ENCODE results near the gene NACC2.
"Not testable (repeated sequence)": the region's sequence is repeated elsewhere in the genome, so short reads cannot be mapped to it uniquely, and the experiment has no call there.

Gene NACC2

GRCh38 chr9:135973277-135974219, 121.5 kb downstream of the NACC2 start:
- DNase-seq: no peak

DNA sequence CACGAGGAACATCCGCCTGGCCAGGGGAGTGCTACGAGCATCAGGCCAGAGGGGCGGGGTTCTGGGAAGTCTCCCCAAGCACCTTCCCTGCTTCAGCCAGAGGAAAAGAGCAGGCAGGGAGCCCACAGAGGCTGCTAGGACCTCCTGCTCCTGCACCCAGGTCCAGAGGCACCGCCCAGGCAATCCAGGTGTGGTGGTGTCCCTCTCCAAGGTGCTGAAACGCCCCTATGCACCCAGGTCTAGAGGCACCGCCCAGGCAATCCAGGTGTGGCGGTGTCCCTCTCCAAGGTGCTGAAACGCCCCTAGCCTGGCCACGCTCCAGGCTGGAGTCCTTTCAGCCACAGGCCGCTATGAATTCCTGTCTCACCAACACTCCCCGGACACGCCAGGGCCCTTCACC, 123.2 kb downstream of the NACC2 start:
- peak in 3 of 5 donors; percentile 47 to 52 (median 50) for DNase-seq

DNA sequence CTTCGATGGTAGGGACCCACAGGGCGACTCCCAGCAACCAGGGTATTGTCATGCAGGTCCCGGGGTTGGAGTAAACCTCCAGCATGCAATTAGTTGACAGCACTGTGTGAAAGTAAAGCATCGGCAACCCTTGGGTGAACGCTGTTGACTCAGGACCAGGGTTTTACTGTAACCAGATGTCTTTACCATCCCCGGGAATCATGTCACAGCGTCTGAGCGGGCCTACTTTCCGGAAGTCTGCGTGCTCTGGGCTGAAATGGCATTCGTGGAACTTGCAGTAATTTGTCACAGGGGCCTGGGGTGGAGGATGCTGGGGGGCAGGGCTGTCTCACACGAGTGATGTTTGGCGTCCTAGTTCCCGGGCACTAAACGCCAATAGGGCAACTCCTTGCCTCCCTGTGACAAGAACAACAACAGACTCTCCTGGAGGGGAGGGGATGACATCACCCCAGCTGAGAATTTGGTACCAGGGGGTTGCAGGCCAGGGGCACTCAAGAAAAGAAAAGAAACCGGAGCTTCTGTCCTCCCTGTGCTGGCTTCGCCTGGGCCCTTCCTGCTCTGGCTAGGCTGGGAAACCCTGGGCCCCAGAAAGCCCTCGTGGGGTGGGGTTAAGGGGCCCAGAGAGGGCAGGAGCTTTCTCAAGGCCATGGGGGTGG, 123.8 kb downstream of the NACC2 start:
- no peak for DNase-seq

DNA sequence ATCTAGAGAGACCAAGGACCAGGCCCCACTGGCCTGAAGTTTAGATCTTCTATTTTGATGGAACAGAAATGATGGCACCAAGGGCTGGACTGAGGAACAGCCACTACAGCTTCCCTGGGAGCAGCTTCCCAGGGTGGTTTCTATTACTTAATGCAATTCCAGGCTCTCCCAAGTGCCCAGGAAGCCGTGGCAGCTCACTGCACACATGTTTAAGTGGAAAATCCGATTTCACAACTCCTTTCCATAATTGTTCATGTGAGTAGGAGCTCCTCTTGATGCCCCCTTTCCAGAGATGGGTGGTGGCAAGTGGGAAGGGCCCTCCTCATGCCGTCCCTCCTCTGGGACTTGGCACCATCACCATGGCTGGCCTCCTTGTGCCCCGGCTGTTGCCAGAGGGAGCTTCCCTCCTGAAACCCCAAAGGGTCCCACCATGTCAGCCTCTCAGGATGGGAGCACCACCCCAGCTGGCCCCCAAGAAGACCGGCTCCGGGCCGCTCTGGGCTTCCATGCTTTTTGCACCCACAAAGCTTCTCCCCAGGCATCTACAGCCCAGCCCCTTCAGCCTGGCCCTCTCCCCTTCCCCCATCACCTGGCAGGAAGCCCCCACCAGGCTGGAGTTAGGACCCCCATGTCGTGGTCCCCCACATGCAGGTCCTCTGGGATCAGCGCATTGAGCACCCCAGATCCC, 124.8 kb downstream of the NACC2 start:
- no peak for DNase-seq

- DNase-seq: no peak
Measured at GRCh38 chr9:135969064-135969683, 125.9 kb downstream of the NACC2 start.

DNA sequence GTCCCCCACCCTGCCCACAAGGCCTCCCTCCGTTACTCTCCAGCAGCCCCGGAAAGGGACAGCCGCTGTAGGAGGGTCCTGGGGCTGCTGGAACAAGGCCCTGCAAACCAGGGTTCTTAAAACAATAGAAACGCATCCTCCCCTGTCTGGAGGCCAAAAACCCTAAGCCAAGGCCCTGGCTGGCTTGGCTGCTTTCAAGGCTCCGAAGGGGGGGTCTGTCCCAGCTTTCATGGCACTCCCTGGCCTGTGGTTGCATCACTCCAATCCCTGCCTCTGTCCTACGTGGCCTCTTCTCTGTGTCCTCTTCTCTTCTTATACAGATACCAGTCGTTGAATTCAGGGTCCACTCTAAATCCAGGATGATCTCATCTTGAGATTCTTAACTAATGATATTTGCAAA, 126.5 kb downstream of the NACC2 start:
- no peak for DNase-seq

DNA sequence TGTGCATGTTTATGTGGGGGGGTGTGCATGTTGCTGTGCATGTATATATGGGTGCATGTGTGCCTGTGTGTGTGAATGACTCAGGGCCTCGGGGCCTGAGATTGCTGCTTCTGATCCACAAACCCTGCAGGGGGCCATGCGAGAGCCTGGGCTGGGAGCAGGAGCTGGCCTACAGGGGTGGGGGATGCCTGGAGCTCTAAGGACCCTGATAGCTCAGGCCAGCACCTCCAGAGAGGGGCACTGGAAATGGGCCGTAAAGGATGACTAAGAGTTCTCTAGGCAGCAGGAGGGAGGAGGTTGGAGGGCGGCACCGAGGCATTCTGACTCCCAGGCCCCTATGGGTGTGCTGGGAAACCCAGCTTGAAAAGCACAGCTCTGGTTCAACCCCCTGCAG, 127.0 kb downstream of the NACC2 start:
- DNase-seq: no peak

DNA sequence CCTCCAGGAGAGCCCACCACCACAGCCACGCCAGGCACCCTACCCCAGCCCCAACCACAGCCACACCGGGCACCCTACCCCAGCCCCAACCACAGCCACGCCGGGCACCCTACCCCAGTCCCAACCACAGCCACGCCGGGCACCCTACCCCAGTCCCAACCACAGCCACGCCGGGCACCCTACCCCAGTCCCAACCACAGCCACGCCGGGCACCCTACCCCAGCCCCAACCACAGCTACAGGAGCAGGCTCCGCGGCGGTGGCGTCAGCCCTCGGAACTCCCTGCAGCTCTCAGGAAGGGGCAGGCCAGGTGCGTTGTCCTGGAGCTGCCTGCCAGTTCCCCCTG, 128.2 kb downstream of the NACC2 start:
- DNase-seq: not testable (repeated sequence)

DNA sequence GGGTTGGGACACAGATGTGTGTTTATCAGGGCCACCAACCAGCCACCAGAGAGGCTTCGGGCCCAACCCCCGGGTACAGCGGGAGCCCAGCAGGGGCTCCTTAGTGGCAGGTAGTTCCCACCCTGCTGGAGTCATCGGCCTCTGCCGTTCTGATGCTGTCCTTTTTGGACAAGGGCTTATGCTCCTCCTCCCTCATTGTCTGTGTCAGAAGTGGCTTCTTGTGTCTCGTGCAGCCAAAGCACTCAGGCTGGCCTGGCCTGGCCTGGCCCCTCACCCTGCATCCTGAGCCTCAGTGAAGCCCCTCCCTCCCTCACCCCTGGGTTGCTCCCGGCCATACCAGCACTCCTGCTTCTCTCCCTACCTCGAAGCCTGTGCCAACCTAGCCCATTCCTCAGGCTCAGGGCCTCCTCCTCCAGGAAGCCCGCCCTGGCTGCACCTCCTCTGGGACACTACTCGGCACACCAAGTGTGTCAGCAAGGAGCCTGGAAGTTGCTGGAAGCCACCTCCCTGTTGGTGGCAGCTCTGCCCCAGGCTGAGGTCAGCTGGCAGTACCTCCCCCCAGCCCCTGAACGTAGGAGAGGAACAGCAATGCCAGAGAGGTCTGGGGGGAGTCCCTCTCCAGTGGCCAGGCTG, 129.8 kb downstream of the NACC2 start:
- no peak for DNase-seq

DNA sequence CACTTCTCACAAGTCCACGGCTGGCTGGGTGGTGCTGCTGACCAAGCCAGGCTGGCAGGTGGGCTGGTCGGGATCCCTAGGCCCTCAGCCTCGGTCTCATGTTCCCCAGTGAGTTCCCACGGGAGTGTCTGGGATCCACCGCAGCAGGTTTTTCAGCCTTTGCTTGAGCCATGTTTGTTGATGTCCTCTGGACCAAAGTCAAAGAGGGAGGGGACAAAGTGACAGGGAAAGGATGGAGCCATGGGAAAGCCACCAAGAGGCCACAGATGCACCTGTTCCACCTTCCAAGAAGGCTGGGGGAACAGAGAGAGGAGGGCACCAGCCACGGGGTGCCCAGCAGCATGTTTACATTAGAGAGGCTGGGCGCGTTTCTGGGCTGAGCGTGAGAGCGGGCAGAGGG, 131.2 kb downstream of the NACC2 start:
- DNase-seq: no peak

GRCh38 chr9:135963338-135963737, 131.8 kb downstream of the NACC2 start:
- no peak for DNase-seq

- DNase-seq: no peak
Measured at GRCh38 chr9:135962696-135963307, 132.3 kb downstream of the NACC2 start.

DNA sequence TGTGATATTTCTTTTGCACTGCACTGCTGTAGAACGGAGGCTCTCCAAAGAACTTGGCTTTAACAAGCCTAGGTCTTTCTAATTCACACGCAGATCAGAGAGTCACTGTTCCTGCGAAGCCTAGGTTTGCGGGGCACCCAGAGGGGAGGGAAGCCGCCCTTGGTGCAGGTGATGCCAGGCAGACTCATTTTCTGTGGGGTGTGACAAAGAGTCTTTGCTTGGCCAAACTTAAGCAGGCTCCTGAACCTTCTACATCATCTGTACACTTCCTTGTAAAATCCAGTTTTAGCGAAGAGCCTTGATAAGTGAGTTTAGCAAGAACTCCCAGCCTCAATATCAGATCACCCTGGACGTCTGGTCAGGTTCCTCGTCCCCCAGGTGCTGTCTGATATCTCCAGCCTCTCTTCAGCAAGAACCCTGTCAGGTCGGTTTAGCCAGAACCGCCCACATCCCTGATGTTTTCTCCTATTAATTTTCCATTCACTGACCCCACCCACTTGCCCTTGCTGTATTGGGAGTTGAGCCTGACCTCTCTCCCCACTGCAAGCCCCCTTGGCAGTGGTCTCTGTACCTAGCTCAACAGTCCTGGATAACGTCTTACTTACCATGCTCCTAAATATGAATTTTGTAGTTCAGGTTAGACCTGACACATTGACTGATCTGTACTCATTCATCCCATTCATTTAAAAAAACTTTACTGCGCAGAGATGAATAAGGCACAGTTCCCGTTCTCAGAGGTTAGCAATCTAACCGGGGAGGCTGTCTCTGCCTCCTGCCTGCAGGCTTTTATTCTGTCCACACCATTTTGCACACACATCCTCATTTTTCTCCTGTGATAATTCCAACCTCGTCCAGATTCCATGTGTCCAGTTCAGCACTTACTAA, 133.0 kb downstream of the NACC2 start:
- DNase-seq: no peak

- peak; percentile 89 to 96 (median 92) for DNase-seq
Measured at GRCh38 chr9:135961277-135961715, 133.8 kb downstream of the NACC2 start, which contains the start of gene UBAC1. Gene UBAC1, minus strand, starts transcription at chr9:135961373. Its CDS starts 211 bp downstream, at chr9:135961162.

GRCh38 chr9:135960411-135961276, 134.4 kb downstream of the NACC2 start:
- no peak for DNase-seq

- no peak for DNase-seq
Measured at GRCh38 chr9:135959814-135960213, 135.3 kb downstream of the NACC2 start.

- no peak for DNase-seq
Measured at GRCh38 chr9:135958485-135958884, 136.6 kb downstream of the NACC2 start.

- DNase-seq: no peak
Measured at GRCh38 chr9:135957431-135957830, 137.7 kb downstream of the NACC2 start.

- no peak for DNase-seq
Measured at GRCh38 chr9:135956802-135957174, 138.3 kb downstream of the NACC2 start.
